Smooth muscle cell (in vitro differentiated cells): Measurements from ENCODE around the gene KCNQ5. TPM values are rescaled to one million over a fixed set of nuclear protein-coding genes. Genes with fewer than 3 reads are reported as not detected.

Experiments
- DNase-seq: peaks from one replicate; lab custom pipeline; 2025; ENCODE audit not compliant: unreplicated experiment; lab: John Stamatoyannopoulos, UW
- H2AFZ ChIP-seq: fragments of 200-600 bp; sonication (generic); 2 replicates; pipeline ENCODE4 v1.6.0; 2016; ENCODE audit warnings: antibody characterized with exemption, low read depth, mild to moderate bottlenecking
- H3F3A ChIP-seq: fragments of 200-600 bp; sonication (generic); 2 replicates; pipeline ENCODE4 v1.6.0; 2017; ENCODE audit warnings: antibody characterized with exemption, low read depth
- H3K27ac ChIP-seq: fragments of 200-600 bp; sonication (generic); 2 replicates; pipeline ENCODE4 v1.5.1; 2016; ENCODE audit warnings: low read depth, mild to moderate bottlenecking
- H3K27me3 ChIP-seq: fragments of 200-600 bp; sonication (generic); 2 replicates; pipeline ENCODE4 v1.6.1; 2016; ENCODE audit warnings: low read depth, mild to moderate bottlenecking
- H3K36me3 ChIP-seq: fragments of 200-600 bp; sonication (generic); 2 replicates; pipeline ENCODE4 v1.5.1; 2016; ENCODE audit warnings: low read depth
- H3K4me1 ChIP-seq: fragments of 200-600 bp; sonication (generic); 2 replicates; pipeline ENCODE4 v1.5.1; 2016; ENCODE audit warnings: low read depth
- H3K4me2 ChIP-seq: fragments of 200-600 bp; sonication (generic); 2 replicates; pipeline ENCODE4 v1.6.0; 2016; ENCODE audit warnings: mild to moderate bottlenecking
- H3K4me3 ChIP-seq: fragments of 200-600 bp; sonication (generic); 2 replicates; pipeline ENCODE4 v1.5.1; 2016; ENCODE audit warnings: mild to moderate bottlenecking
- H3K79me2 ChIP-seq: fragments of 200-600 bp; sonication (generic); 2 replicates; pipeline ENCODE4 v1.6.0; 2016; ENCODE audit warnings: low read depth, mild to moderate bottlenecking
- H3K9ac ChIP-seq: fragments of 200-600 bp; sonication (generic); 2 replicates; pipeline ENCODE4 v1.6.0; 2016; ENCODE audit warnings: low read depth
- H3K9me3 ChIP-seq: fragments of 200-600 bp; sonication (generic); replicated peaks from 2 replicates; pipeline ENCODE4 v1.5.1; 2016; ENCODE audit warnings: low read depth
- H4K20me1 ChIP-seq: fragments of 200-600 bp; sonication (generic); 2 replicates; pipeline ENCODE4 v1.6.0; 2016; ENCODE audit warnings: low read depth
- WGBS: methylation state at CpG from one replicate; pipeline ENCODE4 v1.1.7; 2016; ENCODE audit warnings: low lambda C conversion rate; 5-methylcytosine and 5-hydroxymethylcytosine counted together
- polyA plus RNA-seq: library from polyadenylated mRNA; unstranded; fragments of >200 nt; fragmentation: Nextera tagmentation; extraction: Ambion mirVana; gene quantifications from 2 replicates; pipeline ENCODE4 v1.2.1, GENCODE V29; 2016
- total RNA-seq: library from RNA; depleted of rRNA; stranded (reverse); fragments of >200 nt; gene quantifications from 2 replicates; pipeline ENCODE4 v1.2.3, GENCODE V29; 2014
- TF ChIP-seq, protein P1 (sequence below): fragments of 200-600 bp; sonication (generic); IDR thresholded peaks from 2 replicates; pipeline ENCODE4 v1.5.1; 2017; ENCODE audit warnings: borderline replicate concordance, mild to moderate bottlenecking, antibody characterized with exemption; ENCODE audit not compliant: insufficient read depth, poor library complexity, severe bottlenecking

The KCNQ5 gene
- total and polyA plus RNA-seq, 2 experiments from 2014 or later, result 1.2 to 2.0 TPM

- H3K4me3 ChIP-seq, result no peak overlapping the region
- 60% methylated on average over 3 of the region's 3 CpGs for WGBS
These were observed 210.4 kb downstream of the KCNQ5 start for GRCh38 chr6:72832271-72832670.

GRCh38 chr6:72835749-72836148, 213.9 kb downstream of the KCNQ5 start:
- TF ChIP-seq, protein P1, sequence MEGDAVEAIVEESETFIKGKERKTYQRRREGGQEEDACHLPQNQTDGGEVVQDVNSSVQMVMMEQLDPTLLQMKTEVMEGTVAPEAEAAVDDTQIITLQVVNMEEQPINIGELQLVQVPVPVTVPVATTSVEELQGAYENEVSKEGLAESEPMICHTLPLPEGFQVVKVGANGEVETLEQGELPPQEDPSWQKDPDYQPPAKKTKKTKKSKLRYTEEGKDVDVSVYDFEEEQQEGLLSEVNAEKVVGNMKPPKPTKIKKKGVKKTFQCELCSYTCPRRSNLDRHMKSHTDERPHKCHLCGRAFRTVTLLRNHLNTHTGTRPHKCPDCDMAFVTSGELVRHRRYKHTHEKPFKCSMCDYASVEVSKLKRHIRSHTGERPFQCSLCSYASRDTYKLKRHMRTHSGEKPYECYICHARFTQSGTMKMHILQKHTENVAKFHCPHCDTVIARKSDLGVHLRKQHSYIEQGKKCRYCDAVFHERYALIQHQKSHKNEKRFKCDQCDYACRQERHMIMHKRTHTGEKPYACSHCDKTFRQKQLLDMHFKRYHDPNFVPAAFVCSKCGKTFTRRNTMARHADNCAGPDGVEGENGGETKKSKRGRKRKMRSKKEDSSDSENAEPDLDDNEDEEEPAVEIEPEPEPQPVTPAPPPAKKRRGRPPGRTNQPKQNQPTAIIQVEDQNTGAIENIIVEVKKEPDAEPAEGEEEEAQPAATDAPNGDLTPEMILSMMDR, result no peak
- Histone ChIP-seq H3K9me3 (no peaks in the 10 kb centered on the region), H2AFZ (no peak overlapping the region), H4K20me1 (no peaks in the 10 kb centered on the region), H3K27ac (no peak overlapping the region), H3K79me2 (no peaks in the 10 kb centered on the region), H3F3A (no peaks in the 10 kb centered on the region), H3K27me3 (no peaks in the 10 kb centered on the region), H3K36me3 (no peaks in the 10 kb centered on the region), H3K4me2 (no peak overlapping the region), H3K4me3 (no peak overlapping the region), H3K4me1 (no peaks in the 10 kb centered on the region), H3K9ac (no peak overlapping the region)
- 100% methylated on average over 1 of the region's 1 CpG for WGBS
- DNase-seq, result no peak

More at GRCh38 chr6:72832271-72832670, 210.4 kb downstream of the KCNQ5 start:
- no peak overlapping the region for H3K27ac ChIP-seq
- TF ChIP-seq, protein P1, result no peak
- no peaks in the 10 kb centered on the region for H3K9me3 ChIP-seq
- no peaks in the 10 kb centered on the region for H3K36me3 ChIP-seq
- no peak overlapping the region for H2AFZ ChIP-seq
- H3K4me2 ChIP-seq, result no peak overlapping the region
- DNase-seq, result no peak
- H3F3A ChIP-seq, result no peaks in the 10 kb centered on the region
- no peaks in the 10 kb centered on the region for H4K20me1 ChIP-seq
- H3K9ac ChIP-seq, result no peak overlapping the region
- no peaks in the 10 kb centered on the region for H3K4me1 ChIP-seq
- no peaks in the 10 kb centered on the region for H3K79me2 ChIP-seq
- H3K27me3 ChIP-seq, result no peaks in the 10 kb centered on the region

GRCh38 chr6:72836971-72837370, 215.1 kb downstream of the KCNQ5 start:
- TF ChIP-seq, protein P1, result no peak
- DNase-seq, result no peak
- no peaks in the 10 kb centered on the region for H3K4me1 ChIP-seq
- 85% methylated on average over 1 of the region's 1 CpG for WGBS
- H3K27me3 ChIP-seq, result no peaks in the 10 kb centered on the region
- H3K79me2 ChIP-seq, result no peaks in the 10 kb centered on the region
- no peak overlapping the region for H3K4me2 ChIP-seq
- no peaks in the 10 kb centered on the region for H3F3A ChIP-seq
- no peak overlapping the region for H3K4me3 ChIP-seq
- no peaks in the 10 kb centered on the region for H4K20me1 ChIP-seq
- H3K27ac ChIP-seq, result no peak overlapping the region
- H2AFZ ChIP-seq, result no peak overlapping the region
- H3K36me3 ChIP-seq, result no peaks in the 10 kb centered on the region
- H3K9ac ChIP-seq, result no peak overlapping the region
- H3K9me3 ChIP-seq, result no peaks in the 10 kb centered on the region

DNA sequence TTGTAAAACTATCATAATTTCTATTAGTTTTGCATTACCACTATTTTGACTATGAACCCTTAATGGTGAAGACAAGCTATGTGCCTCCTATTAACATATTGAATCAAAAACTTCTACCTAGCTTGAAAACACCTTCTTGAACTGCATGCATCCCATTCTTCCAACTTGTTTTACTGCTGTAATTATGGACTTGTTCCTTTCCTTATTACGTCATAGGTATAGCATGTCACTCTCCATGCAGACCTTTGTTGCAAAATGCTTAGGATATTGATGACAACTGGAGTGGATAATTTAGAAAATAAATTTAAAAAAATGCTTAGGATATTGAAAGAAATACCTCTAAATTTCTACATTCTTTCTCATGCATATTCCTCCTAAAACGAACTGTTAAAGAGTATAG, 219.3 kb downstream of the KCNQ5 start:
- DNase-seq, result no peak
- no peaks in the 10 kb centered on the region for H3K9me3 ChIP-seq
- WGBS, result 92% methylated on average over 2 of the region's 2 CpGs
- no peak overlapping the region for H3K27ac ChIP-seq
- H3K4me2 ChIP-seq, result no peak overlapping the region
- no peak overlapping the region for H3K9ac ChIP-seq
- TF ChIP-seq, protein P1, result no peak
- H3K4me1 ChIP-seq, result no peaks in the 10 kb centered on the region
- H3K79me2 ChIP-seq, result no peaks in the 10 kb centered on the region
- no peaks in the 10 kb centered on the region for H3F3A ChIP-seq
- no peak overlapping the region for H2AFZ ChIP-seq
- H4K20me1 ChIP-seq, result no peaks in the 10 kb centered on the region
- H3K4me3 ChIP-seq, result no peak overlapping the region
- H3K27me3 ChIP-seq, result no peaks in the 10 kb centered on the region
- no peaks in the 10 kb centered on the region for H3K36me3 ChIP-seq
